B cell (primary cell): ENCODE data around the gene PRKN. TPM values are rescaled to one million over a fixed set of nuclear protein-coding genes. Genes with fewer than 3 reads are reported as not detected.

Source experiments
- ATAC-seq: fragments of 200-7000 bp; cut with Tn5 transposase; one replicate; pipeline ENCODE4 v1.10.0; 2021; ENCODE audit warnings: low read depth, mild to moderate bottlenecking, moderate number of reproducible peaks, moderate library complexity
- CTCF ChIA-PET: fragments of 350-600 bp; sonication (Branson Sonifier 250); formaldehyde crosslinking; loops from one replicate; lab custom pipeline; 2021; ENCODE audit warnings: antibody characterized with exemption, inconsistent platforms; lab: Charles Lee
- POLR2A ChIA-PET: fragments of 350-600 bp; sonication (Branson Sonifier 250); formaldehyde crosslinking; loops from one replicate; lab custom pipeline; 2021; ENCODE audit warnings: antibody characterized with exemption; lab: Charles Lee
- DNase-seq: peaks from one replicate; pipeline ENCODE4 v3.0.0; 2013
- H2AFZ ChIP-seq: 2 replicates; pipeline ENCODE4 v1.6.1; 2012; ENCODE audit warnings: mild to moderate bottlenecking, low read depth, low read length; ENCODE audit not compliant: insufficient read depth, poor library complexity, severe bottlenecking
- H3K27ac ChIP-seq, 2 donors: 1 replicate in 1 of 2; 2 replicates in 1 of 2; pipeline ENCODE4 v1.5.1; 2012 to 2013; ENCODE audit warnings: low read length in 2 of 2, mild to moderate bottlenecking in 2 of 2, moderate library complexity in 1 of 2
- H3K27me3 ChIP-seq, 4 experiments: fragments of 200-600 bp in 1 of 4; sonication (generic) in 1 of 4; replicated peaks in 1 of 4; 1 replicate in 2 of 4; 2 replicates in 2 of 4; pipeline versions ENCODE4 v1.6.1 to v1.7.0; 2013 to 2016; ENCODE audit warnings: low read length in 3 of 4, mild to moderate bottlenecking in 2 of 4, mixed read lengths in 1 of 4, moderate library complexity in 1 of 4; ENCODE audit not compliant: insufficient read depth in 4 of 4, control insufficient read depth in 3 of 4; ENCODE audit errors: control extremely low read depth in 1 of 4
- H3K36me3 ChIP-seq, 2 experiments: replicated peaks in 1 of 2; 1 replicate in 1 of 2; 2 replicates in 1 of 2; pipeline versions ENCODE4 v1.6.1 to v1.7.1; 2013; ENCODE audit warnings: low read length in 1 of 2; ENCODE audit not compliant: insufficient read depth in 2 of 2, control insufficient read depth in 1 of 2; ENCODE audit errors: control extremely low read depth in 1 of 2, extremely low read depth in 1 of 2
- H3K4me1 ChIP-seq, 2 donors: fragments of 200-600 bp in 1 of 2; sonication (generic) in 1 of 2; 1 replicate in 1 of 2; 2 replicates in 1 of 2; pipeline versions ENCODE4 v1.5.1 to v1.6.1; 2013 to 2017; ENCODE audit warnings: low read length in 2 of 2; ENCODE audit not compliant: control insufficient read depth in 2 of 2, insufficient read depth in 2 of 2
- H3K4me2 ChIP-seq: replicated peaks from 2 replicates; pipeline ENCODE3; 2012; ENCODE audit warnings: mild to moderate bottlenecking, low read depth, low read length; ENCODE audit not compliant: poor library complexity, severe bottlenecking
- H3K4me3 ChIP-seq, 5 experiments: fragments of 200-600 bp in 1 of 5; sonication (generic) in 1 of 5; 1 replicate in 3 of 5; 2 replicates in 2 of 5; pipeline versions ENCODE4 v1.5.1 to v1.7.0; 2011 to 2016; ENCODE audit warnings: low read length in 4 of 5, mild to moderate bottlenecking in 4 of 5, low read depth in 2 of 5, control low read depth in 1 of 5, moderate library complexity in 1 of 5; ENCODE audit not compliant: insufficient read depth in 1 of 5; ENCODE audit errors: control extremely low read depth in 1 of 5, extremely low read depth in 1 of 5
- H3K79me2 ChIP-seq: fragments of 200-600 bp; sonication (generic); one replicate; pipeline ENCODE4 v1.6.0; 2016; ENCODE audit warnings: low read length; ENCODE audit not compliant: control insufficient read depth, insufficient read depth
- H3K9ac ChIP-seq: fragments of 200-600 bp; sonication (generic); 2 replicates; pipeline ENCODE4 v1.6.1; 2017; ENCODE audit warnings: mild to moderate bottlenecking, low read length, moderate library complexity
- H3K9me3 ChIP-seq, 3 donors: one replicate each; pipeline versions ENCODE4 v1.6.1 to v1.7.1; 2013; ENCODE audit warnings: low read length in 2 of 3; ENCODE audit not compliant: control insufficient read depth in 2 of 3, insufficient read depth in 1 of 3; ENCODE audit errors: control extremely low read depth in 1 of 3
- H4K20me1 ChIP-seq: 2 replicates; pipeline ENCODE4 v1.6.0; 2012; ENCODE audit warnings: mild to moderate bottlenecking, low read length; ENCODE audit not compliant: insufficient read depth, control insufficient read depth, poor library complexity, severe bottlenecking
- H3K27ac Mint-ChIP-seq: one replicate; pipeline ENCODE4 v1.8.0; 2021; ENCODE audit warnings: mixed read lengths
- H3K27me3 Mint-ChIP-seq: one replicate; pipeline ENCODE4 v1.8.0; 2021; ENCODE audit warnings: mixed read lengths
- H3K4me1 Mint-ChIP-seq: one replicate; pipeline ENCODE4 v1.8.0; 2021; ENCODE audit warnings: mixed read lengths
- H3K4me3 Mint-ChIP-seq: one replicate; pipeline ENCODE4 v1.8.0; 2021; ENCODE audit warnings: mixed read lengths
- H3K9me3 Mint-ChIP-seq: one replicate; pipeline ENCODE4 v1.8.0; 2022; ENCODE audit warnings: mixed read lengths; ENCODE audit not compliant: insufficient read depth
- EZH2 ChIP-seq: IDR thresholded peaks from 2 replicates; pipeline ENCODE4 v1.6.1; 2012; ENCODE audit warnings: borderline replicate concordance, low read depth, mild to moderate bottlenecking, moderate library complexity, low read length; ENCODE audit not compliant: insufficient read depth, poor library complexity, severe bottlenecking
- WGBS: methylation state at CpG from one replicate; pipeline ENCODE4 v1.1.5; 2013; ENCODE audit warnings: missing lambda C conversion rate; ENCODE audit not compliant: insufficient coverage; 5-methylcytosine and 5-hydroxymethylcytosine counted together
- intact Hi-C: fragments of 100-400 bp; cut with micrococcal nuclease; formaldehyde crosslinking; loops from one replicate; pipeline ENCODE4 v1.10.0; 2022
- polyA plus RNA-seq: library from polyadenylated mRNA; depleted of rRNA; stranded (reverse); fragments of >200 nt; gene quantifications from 2 replicates; pipeline ENCODE4 v1.2.3, GENCODE V29; 2012
- total RNA-seq, 2 donors: library from RNA; stranded (reverse); fragments of 120-200 nt in 1 of 2; gene quantifications; 1 replicate in 1 of 2; 2 replicates in 1 of 2; pipeline versions ENCODE4 v1.2.3 to v1.2.4, GENCODE V29; 2013 to 2022
- TF ChIP-seq, protein P1 (sequence below): fragments of 200-600 bp; IDR thresholded peaks from one replicate; pipeline ENCODE4 v1.8.0; 2022; ENCODE audit warnings: antibody characterized with exemption, mild to moderate bottlenecking

PRKN gene
- total and polyA plus RNA-seq, 2 donors (not counting 1 experiment from before 2014, with no cell fraction given), result 1.6 to 6.2 TPM

DNA sequence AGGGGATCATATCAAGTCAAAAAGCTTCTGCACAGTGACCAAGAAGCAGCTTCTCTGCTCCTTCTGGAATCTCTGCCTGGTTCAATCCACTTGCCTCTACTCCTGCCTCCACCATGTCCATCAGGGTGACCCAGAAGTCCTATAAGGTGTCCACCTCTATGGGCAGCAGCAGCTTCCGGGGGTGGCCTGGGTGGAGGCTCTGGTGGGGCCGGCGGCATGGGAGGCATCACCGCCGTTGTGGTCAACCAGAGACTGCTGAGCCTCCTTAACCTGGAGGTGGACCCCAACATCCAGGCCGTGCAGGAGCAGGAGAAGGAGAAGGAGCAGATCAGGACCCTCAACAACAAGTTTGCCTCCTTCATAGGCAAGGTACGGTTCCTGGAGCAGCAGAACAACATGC is 159.3 kb downstream of the PRKN start:
- no peaks in the 10 kb centered on the region for H3K27me3 Mint-ChIP-seq

DNA sequence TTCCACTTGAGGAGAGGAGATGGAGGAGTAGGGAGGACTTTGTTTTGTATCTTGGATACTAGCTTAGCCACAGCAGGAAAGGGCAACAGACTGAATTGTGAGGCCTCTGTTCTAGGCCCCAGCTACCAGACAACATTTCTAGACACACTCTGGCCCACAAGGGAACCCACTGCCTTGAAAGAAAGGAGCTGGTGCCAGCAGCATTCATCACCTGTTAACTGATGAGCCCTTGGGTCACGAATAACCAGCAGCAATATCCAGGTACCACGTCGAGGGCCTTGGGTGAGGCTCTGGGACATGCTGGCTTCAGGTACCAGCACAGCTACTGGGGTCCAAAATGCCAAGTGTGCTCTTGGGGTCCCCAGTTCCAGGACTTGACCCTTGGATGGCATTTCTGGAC is 165.5 kb downstream of the PRKN start:
- H3K4me3 Mint-ChIP-seq, result no peak overlapping the region
- Histone ChIP-seq H3K27me3 (no peaks in the 10 kb centered on the region), H3K4me1 (no peaks in the 10 kb centered on the region), H3K9me3 (peaks cover 0 to 26% (median 0%) of the 10 kb centered on the region in 3 donors), H3K27ac (no peak overlapping the region), H3K4me2 (no peak overlapping the region), H3K79me2 (no peaks in the 10 kb centered on the region), H2AFZ (no peak overlapping the region), H3K9ac (no peak overlapping the region), H4K20me1 (no peaks in the 10 kb centered on the region), H3K4me3 (no peak overlapping the region), H3K36me3 (no peaks in the 10 kb centered on the region)
- DNase-seq (no peak), ATAC-seq (no peak)
- intact Hi-C loops, result no loop called here
- TF ChIP-seq, protein P1, sequence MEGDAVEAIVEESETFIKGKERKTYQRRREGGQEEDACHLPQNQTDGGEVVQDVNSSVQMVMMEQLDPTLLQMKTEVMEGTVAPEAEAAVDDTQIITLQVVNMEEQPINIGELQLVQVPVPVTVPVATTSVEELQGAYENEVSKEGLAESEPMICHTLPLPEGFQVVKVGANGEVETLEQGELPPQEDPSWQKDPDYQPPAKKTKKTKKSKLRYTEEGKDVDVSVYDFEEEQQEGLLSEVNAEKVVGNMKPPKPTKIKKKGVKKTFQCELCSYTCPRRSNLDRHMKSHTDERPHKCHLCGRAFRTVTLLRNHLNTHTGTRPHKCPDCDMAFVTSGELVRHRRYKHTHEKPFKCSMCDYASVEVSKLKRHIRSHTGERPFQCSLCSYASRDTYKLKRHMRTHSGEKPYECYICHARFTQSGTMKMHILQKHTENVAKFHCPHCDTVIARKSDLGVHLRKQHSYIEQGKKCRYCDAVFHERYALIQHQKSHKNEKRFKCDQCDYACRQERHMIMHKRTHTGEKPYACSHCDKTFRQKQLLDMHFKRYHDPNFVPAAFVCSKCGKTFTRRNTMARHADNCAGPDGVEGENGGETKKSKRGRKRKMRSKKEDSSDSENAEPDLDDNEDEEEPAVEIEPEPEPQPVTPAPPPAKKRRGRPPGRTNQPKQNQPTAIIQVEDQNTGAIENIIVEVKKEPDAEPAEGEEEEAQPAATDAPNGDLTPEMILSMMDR, result no peak
- no peak for TF ChIP-seq EZH2
- ChIA-PET CTCF (no interaction called here), POLR2A (no interaction called here)
- peaks cover 13% of the 10 kb centered on the region for H3K9me3 Mint-ChIP-seq
- H3K27ac Mint-ChIP-seq, result no peak overlapping the region
- H3K27me3 Mint-ChIP-seq, result no peaks in the 10 kb centered on the region
- WGBS, result 92% methylated on average over 3 of the region's 3 CpGs
- no peaks in the 10 kb centered on the region for H3K4me1 Mint-ChIP-seq

More for the DNA sequence above, 159.3 kb downstream of the PRKN start:
- Mint-ChIP-seq H3K9me3 (peaks cover 17% of the 10 kb centered on the region), H3K4me3 (no peak overlapping the region), H3K27ac (no peak overlapping the region), H3K4me1 (no peaks in the 10 kb centered on the region)
- WGBS, result 85% methylated on average over 7 of the region's 7 CpGs
- no peak overlapping the region for H2AFZ ChIP-seq
- no peaks in the 10 kb centered on the region for H4K20me1 ChIP-seq
- no peak overlapping the region for H3K4me3 ChIP-seq
- H3K9ac ChIP-seq, result no peak overlapping the region
- no peak overlapping the region for H3K27ac ChIP-seq
- H3K9me3 ChIP-seq, result peaks cover 0 to 21% (median 0%) of the 10 kb centered on the region in 3 donors
- H3K79me2 ChIP-seq, result no peaks in the 10 kb centered on the region
- ChIA-PET POLR2A (no interaction called here), CTCF (no interaction called here)
- TF ChIP-seq, protein P1, result no peak
- TF ChIP-seq EZH2, result no peak
- H3K36me3 ChIP-seq, result no peaks in the 10 kb centered on the region
- no peak for ATAC-seq
- DNase-seq, result no peak
- H3K4me1 ChIP-seq, result no peaks in the 10 kb centered on the region
- intact Hi-C loops, result no loop called here
- H3K27me3 ChIP-seq, result no peaks in the 10 kb centered on the region
- no peak overlapping the region for H3K4me2 ChIP-seq
